Activated CD4-positive, alpha-beta T cell treated with anti-CD3 and anti-CD28 coated beads, Interleukin-10, Interleukin-2, amounts not matched to agents 100 ng/mL and 50 ng/mL, durations not matched to agents 16 hours and 8 hours (primary cell): ENCODE results near the gene CYBRD1.
"Not testable (repeated sequence)": the region's sequence is repeated elsewhere in the genome, so short reads cannot be mapped to it uniquely, and the experiment has no call there.

Experiments
- DNase-seq: peaks from one replicate; pipeline ENCODE4 v3.0.0-alpha.2; 2020

Gene CYBRD1

DNA sequence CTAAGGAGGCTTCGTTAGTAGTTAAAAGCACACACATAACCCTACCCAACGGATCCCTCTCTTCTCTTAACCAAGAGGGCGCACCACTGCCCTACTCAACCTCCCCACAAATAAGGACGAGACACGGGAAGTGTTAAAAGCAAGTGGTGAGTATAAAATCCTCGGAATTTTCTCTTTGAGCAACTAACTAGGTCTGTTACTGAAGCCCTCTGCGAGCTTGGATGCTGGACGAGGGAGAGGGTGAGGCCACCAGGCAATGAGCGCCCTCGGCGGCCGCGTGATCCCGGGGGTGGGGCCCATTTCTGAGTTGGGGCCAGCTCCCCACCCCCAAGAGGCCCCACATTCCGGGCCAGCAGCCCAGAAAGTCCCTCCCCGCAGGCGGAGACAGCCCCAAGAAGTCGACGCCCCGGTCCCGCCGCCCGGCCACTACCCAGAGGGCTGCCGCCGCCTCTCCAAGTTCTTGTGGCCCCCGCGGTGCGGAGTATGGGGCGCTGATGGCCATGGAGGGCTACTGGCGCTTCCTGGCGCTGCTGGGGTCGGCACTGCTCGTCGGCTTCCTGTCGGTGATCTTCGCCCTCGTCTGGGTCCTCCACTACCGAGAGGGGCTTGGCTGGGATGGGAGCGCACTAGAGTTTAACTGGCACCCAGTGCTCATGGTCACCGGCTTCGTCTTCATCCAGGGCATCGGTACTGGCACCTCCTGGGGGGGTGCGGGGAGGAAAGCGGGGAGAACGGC, at the start of gene CYBRD1:
TSS of gene CYBRD1 (plus strand) at position 423 of the 736 bp plus-strand sequence. CDS start at position 495, 72 bp downstream.
- DNase-seq, result peak; percentile 24

- DNase-seq, result no peak
Measured at GRCh38 chr2:171475979-171476378, 46.3 kb upstream of the CYBRD1 start.

DNA sequence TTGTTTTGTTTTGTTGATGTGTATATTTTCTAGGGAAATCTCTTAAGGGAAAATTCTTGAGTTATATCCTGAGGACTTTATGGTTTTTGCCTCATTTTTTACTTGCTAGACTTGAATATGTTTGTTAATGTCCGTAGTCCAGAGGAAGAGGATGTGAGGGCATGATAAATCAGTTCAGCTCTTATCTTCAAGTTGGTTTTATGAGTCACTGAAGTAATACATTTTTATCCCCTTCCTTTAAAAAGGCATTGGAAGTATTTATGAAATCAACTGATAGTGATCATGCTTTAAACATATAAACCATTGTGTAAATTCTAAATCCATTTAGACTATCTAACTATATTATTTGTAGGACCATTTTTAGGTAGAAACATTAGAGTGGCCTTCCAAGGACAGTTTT, 43.9 kb upstream of the CYBRD1 start:
- DNase-seq, result no peak

DNA sequence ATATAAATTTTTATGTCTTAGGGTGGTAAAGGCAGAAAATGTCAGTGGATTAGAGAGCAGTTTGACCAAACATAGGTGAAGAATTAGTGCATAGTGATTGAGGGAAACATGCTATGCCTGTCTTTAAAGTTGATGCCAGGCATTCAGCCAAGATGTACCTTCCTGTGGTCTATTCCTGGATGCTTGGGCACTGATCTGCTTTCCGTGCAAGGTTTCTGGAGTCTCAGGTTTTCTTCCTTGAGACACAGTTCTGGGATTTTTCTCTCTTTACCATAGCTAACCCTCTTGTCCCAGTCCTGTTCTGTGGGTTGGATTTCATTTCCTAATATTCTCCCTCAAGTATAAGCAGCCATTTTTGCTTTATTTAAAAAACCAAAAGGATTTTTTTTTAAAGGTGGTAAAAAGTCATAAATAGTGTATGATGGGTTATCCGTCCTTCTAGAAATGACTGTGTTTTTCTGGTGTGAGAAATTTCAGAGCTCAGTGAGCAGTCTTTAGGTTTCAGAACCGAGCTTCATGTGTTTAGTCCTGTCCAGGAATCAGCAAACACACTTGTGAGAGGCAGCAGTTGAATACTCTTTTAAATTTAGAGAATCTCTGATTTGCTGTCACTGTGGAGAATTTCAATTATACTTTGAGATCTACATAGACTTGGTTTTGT, 43.0 kb upstream of the CYBRD1 start:
- DNase-seq, result peak; percentile 61

- no peak for DNase-seq
Measured at GRCh38 chr2:171480908-171481307, 41.4 kb upstream of the CYBRD1 start.

DNA sequence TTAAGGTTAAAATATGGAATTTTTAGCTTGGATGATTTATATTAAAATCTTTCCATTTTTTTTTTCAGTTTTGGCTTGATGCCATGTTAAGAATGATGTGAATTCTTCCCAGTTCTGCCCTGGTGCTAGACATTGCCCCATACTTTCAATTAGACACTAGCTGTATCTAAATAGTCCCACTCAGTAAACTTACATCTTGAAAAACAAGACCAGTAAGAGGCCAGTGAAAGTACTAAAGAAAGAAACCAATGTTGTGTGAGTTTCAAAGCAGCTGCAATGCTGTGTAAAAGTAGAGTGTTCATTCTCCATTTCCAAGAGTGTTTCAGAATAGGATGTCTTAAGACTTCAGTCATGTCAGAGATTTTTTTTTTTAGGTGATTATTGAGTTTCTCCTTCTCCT, 40.0 kb upstream of the CYBRD1 start:
- no peak for DNase-seq

GRCh38 chr2:171482877-171483276, 39.4 kb upstream of the CYBRD1 start:
- no peak for DNase-seq

DNA sequence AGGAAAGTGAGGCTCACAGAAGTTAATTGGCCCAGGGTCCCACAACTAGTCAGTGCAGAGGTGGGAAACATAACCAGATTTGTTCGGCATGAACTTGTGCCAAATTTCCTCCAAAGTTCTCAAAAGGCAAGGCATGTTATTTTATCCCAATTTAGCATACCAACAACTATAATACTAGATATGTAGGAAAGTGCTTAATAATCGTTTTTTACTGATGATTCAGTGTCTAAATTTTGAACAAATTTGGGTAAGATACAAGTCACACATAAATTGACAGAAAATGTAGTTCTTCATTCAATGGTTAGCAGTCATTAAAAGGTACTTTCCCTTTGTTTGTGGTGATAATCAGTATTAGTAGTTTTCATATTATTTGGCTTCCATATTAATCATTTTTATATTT, 38.5 kb upstream of the CYBRD1 start:
- no peak for DNase-seq

GRCh38 chr2:171485116-171485515, 37.2 kb upstream of the CYBRD1 start:
- no peak for DNase-seq

- no peak for DNase-seq
Measured at GRCh38 chr2:171487201-171487600, 35.1 kb upstream of the CYBRD1 start.

DNA sequence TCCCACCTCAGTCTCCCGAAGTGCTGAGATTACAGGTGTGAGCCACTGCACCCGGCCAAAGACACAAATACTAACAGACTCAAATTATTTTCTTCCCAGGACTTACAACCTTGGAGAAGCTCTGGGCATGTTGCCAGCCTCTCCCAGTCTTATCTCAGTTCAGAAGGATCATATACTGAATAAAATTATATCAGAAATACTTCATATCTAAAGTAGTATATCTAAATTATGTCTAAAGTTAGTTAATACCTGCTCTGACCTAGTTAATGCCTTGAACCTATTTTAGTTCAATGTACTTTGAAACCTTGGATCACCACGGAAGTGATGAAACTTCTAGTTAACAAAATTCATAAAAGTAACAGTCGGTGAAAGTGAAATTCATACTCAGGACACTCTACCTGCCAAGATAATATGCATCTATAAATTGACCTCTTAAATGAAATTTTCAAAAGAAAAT, 34.4 kb upstream of the CYBRD1 start:
- no peak for DNase-seq

GRCh38 chr2:171490577-171490976, 31.7 kb upstream of the CYBRD1 start:
- DNase-seq, result no peak

- no peak for DNase-seq
Measured at GRCh38 chr2:171491292-171491691, 31.0 kb upstream of the CYBRD1 start.

- no peak for DNase-seq
Measured at GRCh38 chr2:171492664-171493063, 29.6 kb upstream of the CYBRD1 start.

DNA sequence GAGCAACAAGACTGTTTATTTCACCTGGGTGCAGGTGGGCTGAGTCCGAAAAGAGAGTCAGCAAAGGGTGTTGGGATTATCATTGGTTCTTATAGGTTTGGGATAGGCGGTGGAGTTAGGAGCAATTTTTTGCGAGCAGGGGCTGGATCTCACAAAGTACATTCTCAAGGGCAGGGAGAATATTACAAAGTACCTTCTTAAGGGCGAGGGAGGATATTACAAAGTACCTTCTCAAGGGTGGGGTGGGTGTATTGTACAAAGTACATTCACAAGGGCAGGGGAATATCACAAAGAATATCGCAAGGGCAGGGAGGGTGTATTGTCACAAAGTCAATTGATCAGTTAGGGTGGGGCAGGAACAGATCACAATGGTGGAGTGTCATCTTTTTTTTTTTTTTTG, 24.6 kb upstream of the CYBRD1 start:
- DNase-seq, result not testable (repeated sequence)

- no peak for DNase-seq
Measured at GRCh38 chr2:171505374-171505773, 16.9 kb upstream of the CYBRD1 start.

- no peak for DNase-seq
Measured at GRCh38 chr2:171509945-171510731, 12.1 kb upstream of the CYBRD1 start.

DNA sequence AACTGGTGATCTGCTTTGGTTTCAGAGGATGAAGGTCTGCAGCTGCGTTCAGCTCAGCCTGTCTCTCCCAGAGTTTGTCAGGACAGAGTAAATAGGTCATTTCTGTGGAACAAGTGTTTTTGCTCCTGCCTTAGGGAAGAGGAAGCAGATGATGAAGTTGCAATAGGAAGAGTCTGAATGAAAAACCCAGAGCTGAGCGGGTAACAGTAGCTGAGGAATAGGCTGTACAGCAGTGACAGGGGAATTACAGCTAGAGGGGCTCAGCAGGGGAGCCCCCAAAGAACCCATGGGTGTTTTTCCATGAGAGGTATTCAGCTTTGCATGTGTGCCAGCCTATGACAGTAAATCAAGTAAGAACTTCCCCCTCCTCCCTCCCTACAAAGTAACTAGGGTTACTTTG, 10.3 kb upstream of the CYBRD1 start:
- no peak for DNase-seq

DNA sequence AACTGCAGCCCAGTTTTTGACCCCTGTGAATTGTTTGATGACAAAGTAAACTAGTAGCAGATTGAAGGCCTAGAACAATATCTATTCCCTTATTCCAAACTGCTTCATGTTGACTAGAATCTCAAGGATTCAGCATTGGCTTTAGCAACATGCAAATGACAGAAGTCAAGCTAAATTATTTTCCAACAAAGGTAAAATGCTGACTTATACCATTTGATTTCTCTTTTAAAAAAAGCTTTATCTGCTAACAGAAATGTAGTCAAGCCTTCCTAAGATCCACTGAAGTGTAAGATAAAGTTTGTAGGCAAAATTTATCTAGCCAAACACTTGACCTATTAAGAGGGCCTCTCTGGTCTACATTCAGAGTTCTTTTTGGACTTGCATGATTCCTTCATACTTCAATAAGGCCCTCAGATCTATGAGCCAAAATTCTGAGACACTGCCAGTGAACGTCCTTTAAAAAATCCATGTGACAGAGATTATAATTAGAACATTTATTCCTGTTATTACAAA, 9.5 kb upstream of the CYBRD1 start:
- no peak for DNase-seq

GRCh38 chr2:171513719-171514160, 8.5 kb upstream of the CYBRD1 start:
- DNase-seq, result no peak

DNA sequence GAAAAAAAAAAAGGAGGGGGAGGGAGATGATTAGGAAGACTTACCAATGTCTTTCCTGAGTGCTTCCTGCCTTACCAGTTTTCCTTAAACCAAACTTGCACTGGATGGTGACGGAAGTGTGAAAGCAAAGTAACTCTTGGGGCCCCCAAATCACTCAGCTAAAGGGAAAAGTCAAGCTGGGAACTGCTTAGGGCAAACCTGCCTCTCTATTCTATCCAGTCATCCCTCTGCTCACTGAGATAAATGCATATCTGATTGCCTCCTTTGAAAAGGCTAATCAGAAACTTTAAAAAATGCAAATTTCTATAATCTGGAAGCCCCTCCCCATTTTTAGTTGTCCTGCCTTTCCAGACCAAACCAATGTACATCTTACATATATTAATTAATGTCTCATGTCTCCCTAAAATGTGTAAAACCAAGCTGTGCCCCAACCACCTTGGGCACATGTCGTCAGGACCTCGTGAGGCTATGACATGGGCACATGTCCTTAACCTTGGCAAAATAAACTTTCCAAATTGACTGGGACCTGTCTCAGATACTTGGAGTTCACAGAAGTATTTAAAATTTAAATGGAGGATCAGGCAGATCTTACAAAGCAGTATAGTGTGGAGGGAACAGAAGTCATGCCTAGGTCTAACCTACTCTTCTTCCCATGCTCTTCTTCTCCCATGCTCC, 7.2 kb upstream of the CYBRD1 start:
- no peak for DNase-seq

GRCh38 chr2:171515672-171516298, 6.5 kb upstream of the CYBRD1 start:
- no peak for DNase-seq
